Testis (tissue), 2 donors: Measurements from ENCODE around the gene PPM1F.

Experiments
- POLR2A ChIP-seq: fragments of 450-650 bp; IDR thresholded peaks from one replicate; pipeline ENCODE4 v1.6.1; 2017; ENCODE audit warnings: antibody characterized with exemption, mild to moderate bottlenecking, moderate library complexity
- TF ChIP-seq, protein P1 (sequence below), 3 experiments: fragments of 450-650 bp in 2 of 3; fragments of 200-600 bp in 1 of 3; sonication (generic) in 1 of 3; IDR thresholded peaks; one replicate each; pipeline ENCODE4 v1.5.1; 2016 to 2019; ENCODE audit warnings: antibody characterized with exemption in 3 of 3, mild to moderate bottlenecking in 2 of 3, moderate library complexity in 1 of 3

GRCh38 chr22:21964918-21965484 is 12.4 kb upstream of the PPM1F start:
- TF ChIP-seq, protein P1, sequence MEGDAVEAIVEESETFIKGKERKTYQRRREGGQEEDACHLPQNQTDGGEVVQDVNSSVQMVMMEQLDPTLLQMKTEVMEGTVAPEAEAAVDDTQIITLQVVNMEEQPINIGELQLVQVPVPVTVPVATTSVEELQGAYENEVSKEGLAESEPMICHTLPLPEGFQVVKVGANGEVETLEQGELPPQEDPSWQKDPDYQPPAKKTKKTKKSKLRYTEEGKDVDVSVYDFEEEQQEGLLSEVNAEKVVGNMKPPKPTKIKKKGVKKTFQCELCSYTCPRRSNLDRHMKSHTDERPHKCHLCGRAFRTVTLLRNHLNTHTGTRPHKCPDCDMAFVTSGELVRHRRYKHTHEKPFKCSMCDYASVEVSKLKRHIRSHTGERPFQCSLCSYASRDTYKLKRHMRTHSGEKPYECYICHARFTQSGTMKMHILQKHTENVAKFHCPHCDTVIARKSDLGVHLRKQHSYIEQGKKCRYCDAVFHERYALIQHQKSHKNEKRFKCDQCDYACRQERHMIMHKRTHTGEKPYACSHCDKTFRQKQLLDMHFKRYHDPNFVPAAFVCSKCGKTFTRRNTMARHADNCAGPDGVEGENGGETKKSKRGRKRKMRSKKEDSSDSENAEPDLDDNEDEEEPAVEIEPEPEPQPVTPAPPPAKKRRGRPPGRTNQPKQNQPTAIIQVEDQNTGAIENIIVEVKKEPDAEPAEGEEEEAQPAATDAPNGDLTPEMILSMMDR (IDR thresholded peaks at IDR 0.05): no peak
- TF ChIP-seq POLR2A: no peak
